GM21360 (cell line): Measurements from ENCODE around the gene MAGI1.
"Not testable (repeated sequence)": the region's sequence is repeated elsewhere in the genome, so short reads cannot be mapped to it uniquely, and the experiment has no call there.

Experiments used
- ATAC-seq: cut with Tn5 transposase; IDR thresholded peaks from one replicate; pipeline ENCODE4 v1.9.1; 2021; ENCODE audit warnings: mild to moderate bottlenecking, moderate library complexity; ENCODE audit not compliant: unreplicated experiment

Gene MAGI1

GRCh38 chr3:65583188-65583587, 455.5 kb downstream of the MAGI1 start:
- ATAC-seq = no peak

GRCh38 chr3:65582012-65582717, 456.6 kb downstream of the MAGI1 start:
- ATAC-seq = no peak

GRCh38 chr3:65581313-65581712, 457.4 kb downstream of the MAGI1 start:
- no peak for ATAC-seq

- ATAC-seq = no peak
These were observed 459.9 kb downstream of the MAGI1 start for GRCh38 chr3:65578861-65579260.

- no peak for ATAC-seq
These were observed 460.8 kb downstream of the MAGI1 start for GRCh38 chr3:65577843-65578430.

GRCh38 chr3:65576966-65577365, 461.8 kb downstream of the MAGI1 start:
- no peak for ATAC-seq

GRCh38 chr3:65576228-65576627, 462.5 kb downstream of the MAGI1 start:
- no peak for ATAC-seq

- no peak for ATAC-seq
These were observed 463.3 kb downstream of the MAGI1 start for GRCh38 chr3:65575376-65575840.

GRCh38 chr3:65573548-65574116, 465.1 kb downstream of the MAGI1 start:
- no peak for ATAC-seq

- ATAC-seq = no peak
These were observed 466.4 kb downstream of the MAGI1 start for GRCh38 chr3:65572175-65572777.

- ATAC-seq = no peak
These were observed 468.8 kb downstream of the MAGI1 start for GRCh38 chr3:65569845-65570405.

- no peak for ATAC-seq
These were observed 469.6 kb downstream of the MAGI1 start for GRCh38 chr3:65569129-65569528.

- ATAC-seq = no peak
These were observed 470.2 kb downstream of the MAGI1 start for GRCh38 chr3:65568497-65568896.

GRCh38 chr3:65565744-65566143, 473.0 kb downstream of the MAGI1 start:
- not testable (repeated sequence) for ATAC-seq

GRCh38 chr3:65564483-65564882, 474.2 kb downstream of the MAGI1 start:
- no peak for ATAC-seq

GRCh38 chr3:65563861-65564260, 474.9 kb downstream of the MAGI1 start:
- ATAC-seq = no peak

- no peak for ATAC-seq
These were observed 476.3 kb downstream of the MAGI1 start for GRCh38 chr3:65562447-65562846.

GRCh38 chr3:65561617-65562016, 477.1 kb downstream of the MAGI1 start:
- no peak for ATAC-seq

GRCh38 chr3:65560901-65561300, 477.8 kb downstream of the MAGI1 start:
- ATAC-seq = no peak

- ATAC-seq = no peak
These were observed 478.6 kb downstream of the MAGI1 start for GRCh38 chr3:65560133-65560532.

- no peak for ATAC-seq
These were observed 479.1 kb downstream of the MAGI1 start for GRCh38 chr3:65559643-65560042.

- no peak for ATAC-seq
These were observed 479.9 kb downstream of the MAGI1 start for GRCh38 chr3:65558826-65559225.
